ENCODE measurements around the gene WIPF2.

Gene WIPF2

GRCh38 chr17:40316571-40317344, 97.7 kb downstream of the WIPF2 start:
- peak; percentile 21 for DNase-seq

GRCh38 chr17:40317345-40317873, 98.3 kb downstream of the WIPF2 start:
- DNase-seq, result no peak

- DNase-seq, result peak; percentile 92
Measured at GRCh38 chr17:40317880-40318829, 99.1 kb downstream of the WIPF2 start.

GRCh38 chr17:40318830-40319391, 99.8 kb downstream of the WIPF2 start:
- DNase-seq, result no peak

- no peak for DNase-seq
Measured at GRCh38 chr17:40319651-40320540, 100.8 kb downstream of the WIPF2 start.

- no peak for DNase-seq
Measured at GRCh38 chr17:40320756-40321523, 101.8 kb downstream of the WIPF2 start.

- DNase-seq, result no peak
Measured at GRCh38 chr17:40321524-40321929, 102.4 kb downstream of the WIPF2 start.

GRCh38 chr17:40321961-40322357, 102.9 kb downstream of the WIPF2 start:
- no peak for DNase-seq

GRCh38 chr17:40322358-40323315, 103.5 kb downstream of the WIPF2 start:
- peak; percentile 93 for DNase-seq

GRCh38 chr17:40323391-40324381, 104.6 kb downstream of the WIPF2 start:
- peak; percentile 40 for DNase-seq

GRCh38 chr17:40325156-40326013, 106.3 kb downstream of the WIPF2 start:
- no peak for DNase-seq

- no peak for DNase-seq
Measured at GRCh38 chr17:40326014-40326831, 107.1 kb downstream of the WIPF2 start.

GRCh38 chr17:40326832-40327199, 107.7 kb downstream of the WIPF2 start:
- DNase-seq, result no peak

GRCh38 chr17:40327244-40327729, 108.2 kb downstream of the WIPF2 start:
- no peak for DNase-seq

- no peak for DNase-seq
Measured at GRCh38 chr17:40327735-40328385, 108.8 kb downstream of the WIPF2 start.

GRCh38 chr17:40328386-40328766, 109.3 kb downstream of the WIPF2 start:
- DNase-seq, result no peak

All from GDM1 (cell line).